ENCODE measurements around the gene NDUFV1.

- TF ChIP-seq EP300 (IDR thresholded peaks at IDR 0.05) (no peak), POLR2A (IDR thresholded peaks at IDR 0.05) (no peak), CTCF (IDR thresholded peaks at IDR 0.05) (no peak)
Measured at GRCh38 chr11:67609316-67609715, 2.6 kb downstream of the NDUFV1 start.

Measured in gastroesophageal sphincter (tissue), 3 donors.